Coronary artery (tissue), 2 donors: ENCODE data around the gene IPO5.

Experiments
- DNase-seq: peaks from one replicate; pipeline ENCODE4 v3.0.0-alpha.2; 2017; ENCODE audit warnings: low spot score
- H3K27ac ChIP-seq, 2 donors: fragments of 200-600 bp; sonication (generic); one replicate each; pipeline ENCODE4 v1.5.1; 2016 to 2019
- H3K4me3 ChIP-seq: fragments of 200-600 bp; sonication (generic); 2 replicates; pipeline ENCODE4 v1.5.1; 2016; ENCODE audit warnings: mild to moderate bottlenecking, moderate library complexity
- CTCF ChIP-seq: fragments of 200-600 bp; sonication (generic); IDR thresholded peaks from one replicate; pipeline ENCODE4 v1.5.1; 2019; ENCODE audit warnings: antibody characterized with exemption

The IPO5 gene

GRCh38 chr13:98054301-98054700 lies 100.8 kb downstream of the IPO5 start:
- TF ChIP-seq CTCF = no peak
- no peak for DNase-seq
- Histone ChIP-seq H3K27ac (no peak overlapping the region), H3K4me3 (no peak overlapping the region)

DNA sequence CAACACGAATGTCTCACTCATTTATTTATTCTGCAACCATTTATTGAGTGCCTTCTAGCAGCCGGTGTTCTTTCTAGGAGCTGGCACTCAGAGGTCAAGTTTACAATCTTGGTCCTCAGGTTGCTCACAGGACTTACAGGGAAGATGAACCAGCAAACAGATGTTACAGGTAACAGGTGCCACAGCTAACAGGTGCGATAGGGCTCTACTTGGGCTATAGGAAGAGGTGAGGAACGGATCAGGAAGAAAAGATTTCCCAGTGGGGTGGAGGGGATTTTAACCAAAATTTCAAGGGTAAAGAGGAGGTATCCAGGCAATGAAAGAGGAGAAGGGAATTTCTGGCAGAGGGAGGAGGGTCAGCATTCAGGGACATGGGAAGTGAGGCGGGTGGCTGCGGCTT lies 102.1 kb downstream of the IPO5 start:
- Histone ChIP-seq H3K4me3 (no peak overlapping the region), H3K27ac (no peak overlapping the region)
- no peak for DNase-seq
- TF ChIP-seq CTCF = no peak

DNA sequence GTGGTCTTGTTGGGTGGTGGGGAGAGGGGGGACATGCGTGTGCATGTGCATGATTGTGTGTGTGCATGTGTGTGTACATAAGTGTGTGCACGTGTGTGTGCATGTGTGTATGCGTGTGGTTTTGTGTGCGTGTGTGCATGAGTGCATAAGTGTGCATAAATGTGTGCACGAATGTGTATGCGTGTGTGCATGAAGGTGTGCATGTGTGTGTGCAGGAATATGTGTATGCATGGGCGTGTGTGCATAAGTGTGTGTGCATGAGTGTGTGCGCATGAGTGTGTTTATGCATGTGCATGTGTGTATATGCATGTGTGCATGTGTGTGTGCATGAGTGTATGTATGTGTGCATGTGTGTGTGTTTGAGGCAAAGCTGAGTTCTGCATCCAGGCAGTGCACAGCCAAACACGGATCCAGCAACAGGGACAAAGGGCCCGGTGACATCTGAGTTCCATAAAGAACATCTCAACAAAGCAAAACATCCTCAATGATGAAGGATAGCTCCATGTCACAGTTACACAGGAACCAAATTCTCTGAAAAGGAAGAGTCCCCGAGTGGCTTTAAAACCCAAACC lies 103.5 kb downstream of the IPO5 start:
- no peak overlapping the region for H3K4me3 ChIP-seq
- no peak overlapping the region for H3K27ac ChIP-seq
- TF ChIP-seq CTCF = no peak
- no peak for DNase-seq

GRCh38 chr13:98059276-98059675 lies 105.8 kb downstream of the IPO5 start:
- no peak for DNase-seq
- no peak for TF ChIP-seq CTCF
- no peak overlapping the region for H3K27ac ChIP-seq
- no peak overlapping the region for H3K4me3 ChIP-seq

DNA sequence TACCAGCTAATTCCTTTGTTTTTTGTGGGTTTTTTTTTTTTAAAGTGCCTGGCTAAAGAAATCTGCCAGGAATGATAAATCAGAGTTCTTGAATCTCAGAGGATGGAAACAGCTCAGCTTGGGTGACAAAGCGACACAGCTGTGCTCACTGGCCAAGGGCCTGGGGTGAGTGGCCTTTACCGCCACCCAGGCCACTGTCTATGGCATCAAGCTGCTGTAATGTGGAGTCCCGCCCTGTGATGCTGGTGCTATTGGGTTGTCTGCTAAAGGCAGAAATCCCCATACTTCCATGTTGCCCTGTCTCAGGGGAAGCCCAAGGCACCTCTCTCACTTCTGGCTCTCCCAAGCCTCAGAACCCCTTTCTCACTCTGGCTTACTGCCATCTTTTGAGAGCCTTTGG lies 106.8 kb downstream of the IPO5 start:
- TF ChIP-seq CTCF = no peak
- Histone ChIP-seq H3K4me3 (no peak overlapping the region), H3K27ac (no peak overlapping the region)
- DNase-seq = no peak

DNA sequence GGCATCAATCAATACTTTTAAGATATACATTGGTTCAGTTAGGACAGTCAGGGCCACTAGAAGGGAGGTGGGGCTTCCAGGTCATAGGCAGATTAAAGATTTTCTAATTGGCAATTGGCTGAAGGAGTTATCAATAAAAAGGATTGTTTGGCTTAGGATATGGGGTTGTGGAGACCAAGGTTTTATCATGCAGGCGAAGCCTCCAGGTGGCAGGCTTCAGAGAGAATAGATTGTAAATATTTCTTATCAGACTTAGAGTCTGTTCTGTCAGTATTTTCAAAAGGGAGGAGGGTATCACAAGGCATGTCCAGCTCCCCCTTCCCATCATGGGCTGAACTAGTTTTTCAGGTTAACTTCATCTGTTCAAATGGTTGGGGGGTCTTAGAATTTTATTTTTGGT lies 112.0 kb downstream of the IPO5 start:
- no peak overlapping the region for H3K27ac ChIP-seq
- no peak for TF ChIP-seq CTCF
- H3K4me3 ChIP-seq = no peak overlapping the region
- no peak for DNase-seq

DNA sequence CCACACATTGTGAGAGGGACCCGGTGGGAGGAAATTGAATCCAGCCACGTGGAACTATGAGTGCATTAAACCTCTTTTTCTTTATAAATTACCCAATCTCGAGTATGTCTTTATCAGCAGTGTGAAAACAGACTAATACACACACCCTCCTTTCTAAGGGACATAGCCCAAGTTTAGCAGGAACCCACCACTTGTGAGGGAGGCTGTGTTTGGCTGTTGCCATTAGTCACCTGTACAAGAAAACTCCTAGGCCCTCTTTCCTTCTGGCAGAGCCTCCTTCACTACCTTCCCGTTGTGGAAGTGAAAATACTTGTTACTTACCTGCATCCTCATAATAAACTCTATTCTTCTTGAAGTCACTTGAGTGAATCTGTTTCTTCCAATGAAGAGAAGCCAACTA lies 113.2 kb downstream of the IPO5 start:
- TF ChIP-seq CTCF = no peak
- no peak for DNase-seq
- Histone ChIP-seq H3K4me3 (no peak overlapping the region), H3K27ac (no peak overlapping the region)
